ENCODE measurements around the gene ZNF429. TPM values are rescaled to one million over a fixed set of nuclear protein-coding genes. Genes with fewer than 3 reads are reported as not detected.

ZNF429 gene
- total and polyA plus RNA-seq, 12 donors, result 3.8 to 12.2 (median 8.4) TPM

GRCh38 chr19:21484631-21485030 lies 20.8 kb upstream of the ZNF429 start:
- H3K9me3 ChIP-seq, result peaks cover 0 to 5% (median 0%) of the 10 kb centered on the region in 11 donors
- DNase-seq (no peak), ATAC-seq (no peak)
- H3K36me3 ChIP-seq, result no peaks in the 10 kb centered on the region
- H3K27me3 ChIP-seq, result no peaks in the 10 kb centered on the region
- no peaks in the 10 kb centered on the region for H3K4me1 ChIP-seq
- H3K4me3 ChIP-seq, result no peak overlapping the region
- intact Hi-C loops (cut with DNase I), result loop anchor here in 9 of 10 donors (2.0 to 10.0 kb wide), 5 partner anchors 210 to 282 kb away; no protein-coding TSS in a partner anchor
- WGBS, 2 donors, result 92 to 94% methylated on average over 5 of the region's 5 CpGs
- H3K27ac ChIP-seq, result no peak overlapping the region
- TF ChIP-seq, protein P1, sequence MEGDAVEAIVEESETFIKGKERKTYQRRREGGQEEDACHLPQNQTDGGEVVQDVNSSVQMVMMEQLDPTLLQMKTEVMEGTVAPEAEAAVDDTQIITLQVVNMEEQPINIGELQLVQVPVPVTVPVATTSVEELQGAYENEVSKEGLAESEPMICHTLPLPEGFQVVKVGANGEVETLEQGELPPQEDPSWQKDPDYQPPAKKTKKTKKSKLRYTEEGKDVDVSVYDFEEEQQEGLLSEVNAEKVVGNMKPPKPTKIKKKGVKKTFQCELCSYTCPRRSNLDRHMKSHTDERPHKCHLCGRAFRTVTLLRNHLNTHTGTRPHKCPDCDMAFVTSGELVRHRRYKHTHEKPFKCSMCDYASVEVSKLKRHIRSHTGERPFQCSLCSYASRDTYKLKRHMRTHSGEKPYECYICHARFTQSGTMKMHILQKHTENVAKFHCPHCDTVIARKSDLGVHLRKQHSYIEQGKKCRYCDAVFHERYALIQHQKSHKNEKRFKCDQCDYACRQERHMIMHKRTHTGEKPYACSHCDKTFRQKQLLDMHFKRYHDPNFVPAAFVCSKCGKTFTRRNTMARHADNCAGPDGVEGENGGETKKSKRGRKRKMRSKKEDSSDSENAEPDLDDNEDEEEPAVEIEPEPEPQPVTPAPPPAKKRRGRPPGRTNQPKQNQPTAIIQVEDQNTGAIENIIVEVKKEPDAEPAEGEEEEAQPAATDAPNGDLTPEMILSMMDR (IDR thresholded peaks at IDR 0.05), result no peak

GRCh38 chr19:21485926-21486325 lies 19.5 kb upstream of the ZNF429 start:
- H3K9me3 ChIP-seq, result peaks cover 0 to 5% (median 0%) of the 10 kb centered on the region in 11 donors
- intact Hi-C loops (cut with DNase I), result loop anchor here in 4 of 10 donors (2.0 to 10.0 kb wide), 3 partner anchors 209 to 281 kb away; no protein-coding TSS in a partner anchor
- H3K27me3 ChIP-seq, result no peaks in the 10 kb centered on the region
- DNase-seq (no peak), ATAC-seq (no peak)
- TF ChIP-seq, protein P1 (IDR thresholded peaks at IDR 0.05), result no peak
- H3K36me3 ChIP-seq, result no peaks in the 10 kb centered on the region
- H3K4me1 ChIP-seq, result no peaks in the 10 kb centered on the region
- H3K4me3 ChIP-seq, result no peak overlapping the region
- no peak overlapping the region for H3K27ac ChIP-seq

GRCh38 chr19:21487969-21488368 lies 17.4 kb upstream of the ZNF429 start:
- H3K27ac ChIP-seq, result no peak overlapping the region
- H3K27me3 ChIP-seq, result no peaks in the 10 kb centered on the region
- H3K4me3 ChIP-seq, result no peak overlapping the region
- TF ChIP-seq, protein P1 (IDR thresholded peaks at IDR 0.05), result no peak
- DNase-seq, result no peak
- ATAC-seq, result no peak
- no peaks in the 10 kb centered on the region for H3K4me1 ChIP-seq
- peaks cover 0 to 5% (median 0%) of the 10 kb centered on the region in 11 donors for H3K9me3 ChIP-seq
- 91 to 100% methylated on average over 1 of the region's 1 CpG for WGBS, 2 donors
- intact Hi-C loops (cut with DNase I), result loop anchor here in 3 of 10 donors (10.0 kb wide), 2 partner anchors 207 to 283 kb away; no protein-coding TSS in a partner anchor
- no peaks in the 10 kb centered on the region for H3K36me3 ChIP-seq

DNA sequence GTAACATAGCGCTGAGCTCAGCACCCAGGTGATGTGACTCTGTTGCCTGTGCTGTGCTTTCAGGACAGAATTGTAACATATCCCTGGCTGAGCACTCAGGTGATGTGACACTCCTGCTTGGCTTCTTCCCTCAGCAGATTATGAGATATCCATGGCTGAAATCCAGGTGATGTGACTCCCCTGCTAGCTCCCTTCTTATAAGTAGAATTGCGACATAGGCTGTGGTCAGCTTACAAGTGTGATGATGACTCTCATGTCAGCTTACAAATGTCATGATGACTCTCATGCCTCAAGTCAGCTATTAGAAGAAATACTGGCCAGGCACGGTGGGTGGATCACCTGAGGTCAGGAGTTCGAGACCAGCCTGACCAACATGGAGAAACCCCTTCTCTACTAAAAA lies 14.3 kb upstream of the ZNF429 start:
- TF ChIP-seq, protein P1 (IDR thresholded peaks at IDR 0.05), result no peak
- Histone ChIP-seq H3K4me3 (no peak overlapping the region), H3K9me3 (no peaks in the 10 kb centered on the region), H3K27ac (no peak overlapping the region), H3K4me1 (no peaks in the 10 kb centered on the region), H3K36me3 (no peaks in the 10 kb centered on the region), H3K27me3 (no peaks in the 10 kb centered on the region)
- intact Hi-C loops (cut with DNase I), result loop anchor here in 1 of 10 donors (10.0 kb wide), 1 partner anchor 204 kb away; no protein-coding TSS in a partner anchor
- DNase-seq (no peak), ATAC-seq (no peak)
- WGBS, 2 donors, result 70% methylated on average over 4 of the region's 4 CpGs
